Activated CD4-positive, alpha-beta T cell treated with anti-CD3 and anti-CD28 coated beads, Interleukin-2, amount 10 ng/mL, durations not matched to agents 24 days and 14 days (primary cell): ENCODE results near the gene EIF4E1B. TPM values are rescaled to one million over a fixed set of nuclear protein-coding genes. Genes with fewer than 3 reads are reported as not detected.

Source experiments
- DNase-seq: peaks from one replicate; pipeline ENCODE4 v3.0.0; 2022
- H3K27ac Mint-ChIP-seq: one replicate; pipeline ENCODE4 v1.8.0; 2022; ENCODE audit warnings: mild to moderate bottlenecking, mixed read lengths
- H3K27me3 Mint-ChIP-seq: one replicate; pipeline ENCODE4 v1.8.0; 2022; ENCODE audit warnings: mixed read lengths
- H3K36me3 Mint-ChIP-seq: one replicate; pipeline ENCODE4 v1.8.0; 2022; ENCODE audit warnings: low read depth, mild to moderate bottlenecking, mixed read lengths
- H3K4me1 Mint-ChIP-seq: one replicate; pipeline ENCODE4 v1.8.0; 2021; ENCODE audit warnings: mixed read lengths
- H3K4me3 Mint-ChIP-seq: one replicate; pipeline ENCODE4 v1.8.0; 2022; ENCODE audit warnings: mild to moderate bottlenecking, moderate library complexity, mixed read lengths
- H3K9me3 Mint-ChIP-seq: one replicate; pipeline ENCODE4 v1.8.0; 2021; ENCODE audit warnings: mixed read lengths
- intact Hi-C: fragments of 100-400 bp; cut with micrococcal nuclease; formaldehyde crosslinking; loops from one replicate; pipeline ENCODE4 v1.15.1; 2023
- total RNA-seq: library from RNA; stranded (reverse); gene quantifications from 2 replicates; pipeline ENCODE4 v1.2.3, GENCODE V29; 2022

The EIF4E1B gene
- total RNA-seq, 1 donor from 2014 or later: not detected

DNA sequence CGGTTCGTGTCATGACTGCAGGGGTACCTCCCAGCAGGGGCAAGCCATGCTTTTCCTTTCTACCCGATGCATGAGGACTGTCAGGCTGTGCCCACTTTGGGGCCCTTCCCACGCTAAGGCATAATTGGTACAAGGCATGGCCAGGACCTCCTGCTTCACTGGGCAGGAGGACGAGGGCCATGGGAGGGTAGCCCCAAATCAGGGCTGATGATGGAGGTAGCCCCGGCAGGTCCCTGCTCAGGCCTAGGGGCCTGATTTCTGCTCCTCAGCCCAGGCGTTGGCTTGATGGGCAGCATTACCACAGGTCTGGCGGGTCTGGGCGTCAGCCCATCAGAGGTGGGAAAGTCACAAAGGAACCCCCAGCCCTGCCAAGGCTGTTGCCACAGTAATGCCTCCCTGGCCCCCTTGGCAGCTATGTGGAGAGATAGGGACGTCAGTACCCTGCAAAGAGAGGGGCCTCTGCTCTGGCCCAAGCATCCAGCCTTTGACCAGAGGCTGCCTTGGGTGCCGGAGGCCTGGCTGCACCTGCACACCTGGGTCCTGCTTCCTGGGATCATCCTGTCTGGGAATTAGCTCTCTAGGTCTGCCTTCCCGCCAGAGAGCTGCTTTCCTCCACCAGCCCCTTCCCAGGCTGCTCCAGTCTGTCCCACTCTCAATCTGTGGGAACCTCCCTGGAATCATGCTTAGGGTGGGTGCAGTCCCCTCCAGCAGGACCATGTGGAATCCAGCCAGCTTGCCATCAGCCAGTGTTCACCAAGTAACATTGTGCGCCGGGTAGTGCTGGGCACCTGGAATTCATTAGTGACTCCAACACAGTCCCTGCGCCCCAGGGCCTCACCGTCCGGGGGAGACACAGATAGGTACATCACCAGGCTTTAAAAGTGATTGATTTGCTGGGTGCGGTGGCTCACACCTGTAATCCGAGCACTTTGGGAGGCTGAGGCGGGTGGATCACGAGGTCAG lies 32.2 kb downstream of the EIF4E1B start:
- H3K27ac Mint-ChIP-seq: no peak overlapping the region
- H3K36me3 Mint-ChIP-seq: peaks cover 2% of the 10 kb centered on the region
- no peak for DNase-seq
- intact Hi-C loops: no loop called here
- H3K4me3 Mint-ChIP-seq: no peak overlapping the region
- H3K9me3 Mint-ChIP-seq: no peaks in the 10 kb centered on the region
- peaks cover 16% of the 10 kb centered on the region for H3K27me3 Mint-ChIP-seq
- H3K4me1 Mint-ChIP-seq: peaks cover 24% of the 10 kb centered on the region

DNA sequence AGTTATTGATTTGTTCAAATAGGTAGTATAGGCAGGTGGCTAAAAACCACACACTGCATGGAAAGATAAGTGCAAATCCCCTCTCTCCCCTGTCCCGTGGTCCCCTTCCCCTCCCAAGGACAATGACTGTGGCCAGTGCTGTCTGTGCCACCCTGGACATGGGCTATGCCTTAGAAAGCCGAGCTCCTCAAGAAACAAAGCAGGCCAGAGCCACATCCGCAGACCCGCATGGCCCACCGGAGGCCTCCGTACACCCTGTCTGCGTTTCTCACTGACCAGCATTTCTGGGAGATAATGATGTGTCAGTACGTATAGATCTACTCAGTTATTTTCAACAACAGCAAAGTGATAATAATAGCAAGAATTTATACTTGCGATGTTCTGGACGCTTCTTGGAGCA lies 33.1 kb downstream of the EIF4E1B start:
- DNase-seq: no peak
- peaks cover 15% of the 10 kb centered on the region for H3K4me1 Mint-ChIP-seq
- H3K4me3 Mint-ChIP-seq: no peak overlapping the region
- H3K9me3 Mint-ChIP-seq: no peaks in the 10 kb centered on the region
- H3K36me3 Mint-ChIP-seq: no peaks in the 10 kb centered on the region
- no peak overlapping the region for H3K27ac Mint-ChIP-seq
- intact Hi-C loops: no loop called here
- H3K27me3 Mint-ChIP-seq: peaks cover 20% of the 10 kb centered on the region

GRCh38 chr5:176664479-176664878 lies 34.0 kb downstream of the EIF4E1B start:
- Mint-ChIP-seq H3K4me1 (peaks cover 8% of the 10 kb centered on the region), H3K27ac (no peak overlapping the region), H3K4me3 (no peak overlapping the region), H3K36me3 (no peaks in the 10 kb centered on the region), H3K9me3 (no peaks in the 10 kb centered on the region), H3K27me3 (peaks cover 23% of the 10 kb centered on the region)
- intact Hi-C loops: no loop called here
- DNase-seq: no peak

DNA sequence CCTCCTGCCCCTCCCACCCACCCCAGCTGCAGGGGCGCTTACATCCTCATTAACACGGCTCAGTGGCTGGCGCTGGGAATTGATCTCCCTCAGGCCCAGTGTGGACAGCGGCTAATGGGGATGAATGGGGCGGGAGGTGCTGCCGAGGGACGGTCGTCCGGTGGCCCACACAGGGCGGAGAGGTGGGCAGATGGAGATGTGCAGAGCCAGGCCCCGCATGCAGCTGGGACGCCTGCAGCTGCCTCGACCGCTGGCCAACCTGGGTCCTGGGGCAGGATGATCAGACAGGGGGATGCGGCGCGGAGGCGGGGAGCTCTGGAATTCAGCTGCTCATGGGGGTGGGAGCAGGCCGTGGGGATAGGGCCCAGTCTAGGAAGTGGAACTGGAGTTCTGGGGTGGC lies 34.4 kb downstream of the EIF4E1B start:
- intact Hi-C loops: no loop called here
- Mint-ChIP-seq H3K27me3 (peaks cover 23% of the 10 kb centered on the region), H3K36me3 (no peaks in the 10 kb centered on the region), H3K27ac (no peak overlapping the region), H3K4me3 (no peak overlapping the region), H3K9me3 (no peaks in the 10 kb centered on the region), H3K4me1 (peaks cover 8% of the 10 kb centered on the region)
- DNase-seq: no peak

GRCh38 chr5:176665517-176665916 lies 35.0 kb downstream of the EIF4E1B start:
- Mint-ChIP-seq H3K36me3 (no peaks in the 10 kb centered on the region), H3K27me3 (peaks cover 23% of the 10 kb centered on the region), H3K4me1 (peaks cover 3% of the 10 kb centered on the region), H3K9me3 (no peaks in the 10 kb centered on the region), H3K4me3 (no peak overlapping the region), H3K27ac (peak overlapping the region; percentile 57)
- DNase-seq: no peak
- intact Hi-C loops: no loop called here

- Mint-ChIP-seq H3K27ac (no peak overlapping the region), H3K27me3 (peaks cover 26% of the 10 kb centered on the region), H3K4me1 (no peaks in the 10 kb centered on the region), H3K36me3 (no peaks in the 10 kb centered on the region), H3K9me3 (no peaks in the 10 kb centered on the region), H3K4me3 (no peak overlapping the region)
- DNase-seq: no peak
- intact Hi-C loops: no loop called here
These were observed 37.2 kb downstream of the EIF4E1B start for GRCh38 chr5:176667637-176668036.

DNA sequence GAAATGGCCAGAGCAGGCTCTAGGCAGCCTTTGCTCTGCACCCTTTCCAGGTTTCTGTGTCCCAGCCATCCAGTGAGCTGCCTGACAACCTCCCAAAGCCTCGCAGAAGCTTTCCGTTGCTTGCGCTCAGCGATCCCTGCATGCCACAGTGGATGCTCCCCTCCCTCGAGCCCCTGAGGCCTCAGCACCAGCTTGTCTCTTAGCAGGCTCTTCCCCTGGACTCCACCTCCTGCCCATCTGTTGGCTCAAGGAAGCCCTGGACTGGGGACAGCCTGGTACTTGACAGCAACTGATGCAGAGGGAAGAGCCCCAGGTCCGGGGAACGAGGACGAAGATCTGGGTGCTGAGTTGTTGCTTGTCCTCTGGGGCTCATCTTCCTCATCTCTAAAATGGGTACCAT lies 40.0 kb downstream of the EIF4E1B start:
- intact Hi-C loops: no loop called here
- Mint-ChIP-seq H3K9me3 (no peaks in the 10 kb centered on the region), H3K27me3 (peaks cover 18% of the 10 kb centered on the region), H3K36me3 (no peaks in the 10 kb centered on the region), H3K27ac (no peak overlapping the region), H3K4me3 (no peak overlapping the region), H3K4me1 (no peaks in the 10 kb centered on the region)
- DNase-seq: no peak

- no peak for DNase-seq
- Mint-ChIP-seq H3K27me3 (peaks cover 18% of the 10 kb centered on the region), H3K9me3 (no peaks in the 10 kb centered on the region), H3K4me3 (no peak overlapping the region), H3K27ac (no peak overlapping the region), H3K4me1 (no peaks in the 10 kb centered on the region), H3K36me3 (no peaks in the 10 kb centered on the region)
- intact Hi-C loops: no loop called here
These were observed 40.9 kb downstream of the EIF4E1B start for GRCh38 chr5:176671399-176671798.

DNA sequence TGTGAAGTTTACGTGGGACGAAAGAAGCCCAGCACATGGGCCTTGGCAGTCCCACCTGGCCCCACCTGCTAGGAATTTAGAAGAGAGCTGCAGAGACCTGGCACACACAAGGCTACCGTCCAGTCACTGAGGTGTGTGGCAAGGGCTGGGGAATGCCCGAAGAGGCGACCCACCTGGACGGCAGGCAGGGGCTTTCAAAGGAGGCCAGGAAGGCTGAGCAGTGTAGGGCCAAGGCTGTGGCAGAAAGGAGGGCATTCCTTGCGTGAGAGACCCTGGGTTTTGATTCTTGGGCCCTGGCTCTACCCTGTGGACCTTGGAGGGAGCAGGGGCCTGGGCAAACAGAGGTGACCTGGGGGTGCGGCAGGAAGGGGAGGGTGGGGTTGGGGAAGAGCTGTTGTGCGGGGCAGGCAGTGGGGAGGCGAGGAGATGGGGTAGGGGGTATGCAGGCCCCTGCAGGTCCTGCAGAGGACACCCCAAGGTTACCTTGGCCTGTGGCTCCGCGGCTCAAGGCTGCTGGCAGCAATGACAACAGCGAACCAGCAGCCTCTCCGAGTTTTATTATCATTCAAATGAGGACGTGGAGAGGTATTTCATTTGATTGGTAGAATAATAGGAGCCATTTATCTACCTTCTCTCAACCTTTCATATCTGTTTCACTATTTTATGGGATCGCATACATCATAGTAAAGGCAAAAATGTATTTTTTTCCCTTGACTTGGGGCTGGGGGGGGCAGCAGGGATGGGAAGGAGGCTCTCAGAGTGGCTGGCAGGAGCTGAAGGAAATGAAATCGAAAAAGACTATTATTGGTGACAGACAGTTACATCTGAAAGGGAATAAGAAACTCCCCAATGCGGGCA lies 41.6 kb downstream of the EIF4E1B start:
- no peak for DNase-seq
- Mint-ChIP-seq H3K36me3 (no peaks in the 10 kb centered on the region), H3K4me1 (no peaks in the 10 kb centered on the region), H3K27me3 (peaks cover 16% of the 10 kb centered on the region), H3K4me3 (no peak overlapping the region), H3K27ac (no peak overlapping the region), H3K9me3 (no peaks in the 10 kb centered on the region)
- intact Hi-C loops: no loop called here

GRCh38 chr5:176673651-176674583 lies 43.4 kb downstream of the EIF4E1B start:
- H3K9me3 Mint-ChIP-seq: no peaks in the 10 kb centered on the region
- no peaks in the 10 kb centered on the region for H3K4me1 Mint-ChIP-seq
- no peak for DNase-seq
- H3K27me3 Mint-ChIP-seq: peaks cover 16% of the 10 kb centered on the region
- no peak overlapping the region for H3K27ac Mint-ChIP-seq
- intact Hi-C loops: no loop called here
- H3K4me3 Mint-ChIP-seq: no peak overlapping the region
- H3K36me3 Mint-ChIP-seq: no peaks in the 10 kb centered on the region

DNA sequence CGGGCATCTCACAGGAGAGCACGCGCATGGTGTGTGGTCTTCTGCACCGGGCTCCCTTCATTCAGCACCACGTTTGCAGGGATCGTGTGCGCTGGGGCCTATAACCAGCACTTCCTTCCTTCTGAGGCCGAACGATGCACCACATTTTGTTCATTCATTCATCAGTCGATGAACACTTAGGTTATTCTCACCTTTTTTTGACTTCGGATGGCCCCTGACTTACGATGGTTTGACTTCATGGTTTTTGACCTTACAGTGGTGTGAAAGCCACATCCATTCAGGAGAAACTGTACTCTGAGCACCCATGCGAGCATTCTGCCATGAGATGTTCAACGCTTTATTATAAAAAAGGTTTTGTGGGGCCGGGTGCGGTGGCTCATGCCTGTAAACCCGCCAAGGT lies 44.3 kb downstream of the EIF4E1B start:
- no peak overlapping the region for H3K4me3 Mint-ChIP-seq
- DNase-seq: no peak
- no peaks in the 10 kb centered on the region for H3K4me1 Mint-ChIP-seq
- H3K36me3 Mint-ChIP-seq: no peaks in the 10 kb centered on the region
- no peak overlapping the region for H3K27ac Mint-ChIP-seq
- intact Hi-C loops: no loop called here
- peaks cover 22% of the 10 kb centered on the region for H3K27me3 Mint-ChIP-seq
- no peaks in the 10 kb centered on the region for H3K9me3 Mint-ChIP-seq

DNA sequence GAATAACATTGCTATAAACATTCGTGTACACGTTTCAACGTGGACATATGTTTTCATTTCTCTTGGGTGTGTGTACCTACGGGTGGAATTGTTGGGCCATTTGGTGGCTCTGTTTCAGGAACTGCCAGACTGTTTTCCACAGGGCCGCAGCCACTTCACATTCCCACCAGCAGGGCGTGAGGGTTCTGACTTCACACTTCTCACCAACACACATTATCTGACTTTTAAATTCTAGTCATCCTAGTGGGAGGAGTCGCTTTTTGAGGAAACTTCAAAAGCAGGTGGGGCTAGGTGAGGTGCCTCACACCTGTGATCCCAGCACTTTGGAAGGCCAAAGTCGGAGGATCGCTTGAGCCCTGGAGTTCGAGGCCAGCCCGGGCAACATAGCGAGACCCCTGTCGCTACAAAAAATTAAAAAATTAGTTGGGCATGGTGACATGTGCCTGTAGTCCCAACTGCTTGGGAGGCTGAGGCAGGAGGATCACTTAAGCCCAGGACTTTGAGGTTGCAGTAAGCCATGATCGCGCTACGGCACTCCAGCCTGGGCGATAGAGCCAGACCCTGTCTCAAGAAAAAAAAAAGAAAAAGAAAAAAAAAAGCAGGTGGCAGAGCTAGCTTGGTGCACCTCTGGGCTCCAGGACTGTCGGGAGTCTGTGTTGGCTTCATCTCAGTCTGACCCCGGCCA lies 45.3 kb downstream of the EIF4E1B start:
- Mint-ChIP-seq H3K4me3 (no peak overlapping the region), H3K4me1 (no peaks in the 10 kb centered on the region), H3K36me3 (no peaks in the 10 kb centered on the region), H3K27ac (no peak overlapping the region), H3K27me3 (peaks cover 24% of the 10 kb centered on the region), H3K9me3 (no peaks in the 10 kb centered on the region)
- intact Hi-C loops: no loop called here
- no peak for DNase-seq

DNA sequence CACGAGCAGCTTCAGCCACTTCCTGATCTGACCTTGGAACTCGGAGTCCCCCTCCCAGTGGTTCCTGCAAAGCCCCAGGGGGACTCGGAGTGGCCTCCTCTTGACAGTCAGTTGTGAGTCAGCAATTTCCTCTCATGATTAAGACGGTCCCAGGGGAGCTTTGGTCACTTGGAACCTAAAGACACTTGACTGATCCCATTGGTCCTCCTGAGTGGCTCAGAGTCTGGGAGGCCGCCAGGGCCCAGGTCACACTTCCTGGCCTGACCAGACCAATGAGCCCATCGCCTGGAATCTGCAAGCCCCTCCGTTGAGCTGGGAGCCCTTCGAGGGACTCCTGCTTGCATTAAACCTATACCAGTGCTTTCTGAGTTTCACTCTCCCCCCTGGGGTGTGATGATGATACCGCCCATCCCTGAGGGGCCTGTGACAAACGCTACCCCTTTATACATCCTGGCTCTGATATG lies 45.9 kb downstream of the EIF4E1B start:
- H3K27ac Mint-ChIP-seq: no peak overlapping the region
- H3K36me3 Mint-ChIP-seq: no peaks in the 10 kb centered on the region
- intact Hi-C loops: no loop called here
- no peak overlapping the region for H3K4me3 Mint-ChIP-seq
- no peak for DNase-seq
- no peaks in the 10 kb centered on the region for H3K9me3 Mint-ChIP-seq
- no peaks in the 10 kb centered on the region for H3K4me1 Mint-ChIP-seq
- peaks cover 27% of the 10 kb centered on the region for H3K27me3 Mint-ChIP-seq
